ENCODE measurements around the gene STK11IP. TPM values are rescaled to one million over a fixed set of nuclear protein-coding genes. Genes with fewer than 3 reads are reported as not detected.

The STK11IP gene
- total and polyA plus RNA-seq, 2 of the 13 experiments (the other 11 are each of a cell fraction or from before 2014, with no cell fraction given): 12.8 to 24.0 TPM

DNA sequence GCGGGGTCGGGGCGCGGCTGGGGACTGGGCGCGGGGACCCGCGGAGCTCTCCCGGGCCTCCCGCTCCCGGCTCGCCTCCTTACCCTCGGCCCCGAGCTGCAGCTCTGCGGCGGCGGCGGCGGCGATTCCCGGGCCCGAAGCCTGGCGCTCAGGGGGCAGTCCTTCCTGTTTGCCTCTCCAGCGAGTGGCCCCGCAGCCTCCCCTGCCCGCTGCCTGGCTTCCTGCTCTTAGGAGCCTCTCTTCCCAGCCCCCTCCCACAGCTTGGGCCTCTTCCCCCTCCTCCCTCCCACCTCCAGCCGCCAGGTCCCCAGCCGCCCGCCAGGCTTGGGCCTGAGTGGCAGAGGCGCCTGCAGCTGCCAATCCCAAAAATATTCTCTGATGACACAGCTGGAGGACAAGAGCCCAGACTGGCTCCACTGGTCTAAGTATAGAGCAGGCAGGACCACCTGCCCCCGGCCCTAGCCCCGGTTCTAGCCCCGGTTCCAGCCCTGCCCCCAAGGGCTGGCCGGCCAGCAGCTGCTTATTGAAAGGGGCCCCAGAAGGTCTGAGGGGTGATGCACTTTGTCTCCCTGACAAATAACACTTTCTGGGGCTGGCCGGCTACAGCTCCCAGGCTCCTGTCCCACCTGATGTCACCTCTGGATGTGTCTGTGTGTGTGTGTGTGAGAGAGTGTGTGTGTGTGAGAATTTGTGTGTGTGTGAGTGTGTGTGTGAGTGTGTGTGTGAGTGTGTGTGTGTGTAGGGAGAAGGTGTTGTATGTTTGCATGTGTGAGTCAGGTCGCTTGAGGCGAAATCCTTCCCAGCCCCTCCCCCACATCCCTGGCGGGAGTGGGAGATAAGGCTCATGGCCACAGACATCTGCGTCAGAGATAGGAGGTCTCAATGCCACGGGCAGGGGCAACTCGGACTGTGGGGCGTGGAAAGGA, 26.1 kb upstream of the STK11IP start, which contains the start of gene OBSL1 (continued):
- TF ChIP-seq ZBTB42 (CRISPR knock-in tag; IDR thresholded peaks at IDR 0.05): peak; percentile 61; the same call in 1 of the 2 replicates
- TF ChIP-seq, protein P1, sequence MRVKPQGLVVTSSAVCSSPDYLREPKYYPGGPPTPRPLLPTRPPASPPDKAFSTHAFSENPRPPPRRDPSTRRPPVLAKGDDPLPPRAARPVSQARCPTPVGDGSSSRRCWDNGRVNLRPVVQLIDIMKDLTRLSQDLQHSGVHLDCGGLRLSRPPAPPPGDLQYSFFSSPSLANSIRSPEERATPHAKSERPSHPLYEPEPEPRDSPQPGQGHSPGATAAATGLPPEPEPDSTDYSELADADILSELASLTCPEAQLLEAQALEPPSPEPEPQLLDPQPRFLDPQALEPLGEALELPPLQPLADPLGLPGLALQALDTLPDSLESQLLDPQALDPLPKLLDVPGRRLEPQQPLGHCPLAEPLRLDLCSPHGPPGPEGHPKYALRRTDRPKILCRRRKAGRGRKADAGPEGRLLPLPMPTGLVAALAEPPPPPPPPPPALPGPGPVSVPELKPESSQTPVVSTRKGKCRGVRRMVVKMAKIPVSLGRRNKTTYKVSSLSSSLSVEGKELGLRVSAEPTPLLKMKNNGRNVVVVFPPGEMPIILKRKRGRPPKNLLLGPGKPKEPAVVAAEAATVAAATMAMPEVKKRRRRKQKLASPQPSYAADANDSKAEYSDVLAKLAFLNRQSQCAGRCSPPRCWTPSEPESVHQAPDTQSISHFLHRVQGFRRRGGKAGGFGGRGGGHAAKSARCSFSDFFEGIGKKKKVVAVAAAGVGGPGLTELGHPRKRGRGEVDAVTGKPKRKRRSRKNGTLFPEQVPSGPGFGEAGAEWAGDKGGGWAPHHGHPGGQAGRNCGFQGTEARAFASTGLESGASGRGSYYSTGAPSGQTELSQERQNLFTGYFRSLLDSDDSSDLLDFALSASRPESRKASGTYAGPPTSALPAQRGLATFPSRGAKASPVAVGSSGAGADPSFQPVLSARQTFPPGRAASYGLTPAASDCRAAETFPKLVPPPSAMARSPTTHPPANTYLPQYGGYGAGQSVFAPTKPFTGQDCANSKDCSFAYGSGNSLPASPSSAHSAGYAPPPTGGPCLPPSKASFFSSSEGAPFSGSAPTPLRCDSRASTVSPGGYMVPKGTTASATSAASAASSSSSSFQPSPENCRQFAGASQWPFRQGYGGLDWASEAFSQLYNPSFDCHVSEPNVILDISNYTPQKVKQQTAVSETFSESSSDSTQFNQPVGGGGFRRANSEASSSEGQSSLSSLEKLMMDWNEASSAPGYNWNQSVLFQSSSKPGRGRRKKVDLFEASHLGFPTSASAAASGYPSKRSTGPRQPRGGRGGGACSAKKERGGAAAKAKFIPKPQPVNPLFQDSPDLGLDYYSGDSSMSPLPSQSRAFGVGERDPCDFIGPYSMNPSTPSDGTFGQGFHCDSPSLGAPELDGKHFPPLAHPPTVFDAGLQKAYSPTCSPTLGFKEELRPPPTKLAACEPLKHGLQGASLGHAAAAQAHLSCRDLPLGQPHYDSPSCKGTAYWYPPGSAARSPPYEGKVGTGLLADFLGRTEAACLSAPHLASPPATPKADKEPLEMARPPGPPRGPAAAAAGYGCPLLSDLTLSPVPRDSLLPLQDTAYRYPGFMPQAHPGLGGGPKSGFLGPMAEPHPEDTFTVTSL (CRISPR knock-in tag; IDR thresholded peaks at IDR 0.05; ENCODE audit: borderline replicate concordance): no peak
- TF ChIP-seq ZNF34 (CRISPR knock-in tag; IDR thresholded peaks at IDR 0.05; ENCODE audit: borderline replicate concordance): no peak
- TF ChIP-seq, protein P2, sequence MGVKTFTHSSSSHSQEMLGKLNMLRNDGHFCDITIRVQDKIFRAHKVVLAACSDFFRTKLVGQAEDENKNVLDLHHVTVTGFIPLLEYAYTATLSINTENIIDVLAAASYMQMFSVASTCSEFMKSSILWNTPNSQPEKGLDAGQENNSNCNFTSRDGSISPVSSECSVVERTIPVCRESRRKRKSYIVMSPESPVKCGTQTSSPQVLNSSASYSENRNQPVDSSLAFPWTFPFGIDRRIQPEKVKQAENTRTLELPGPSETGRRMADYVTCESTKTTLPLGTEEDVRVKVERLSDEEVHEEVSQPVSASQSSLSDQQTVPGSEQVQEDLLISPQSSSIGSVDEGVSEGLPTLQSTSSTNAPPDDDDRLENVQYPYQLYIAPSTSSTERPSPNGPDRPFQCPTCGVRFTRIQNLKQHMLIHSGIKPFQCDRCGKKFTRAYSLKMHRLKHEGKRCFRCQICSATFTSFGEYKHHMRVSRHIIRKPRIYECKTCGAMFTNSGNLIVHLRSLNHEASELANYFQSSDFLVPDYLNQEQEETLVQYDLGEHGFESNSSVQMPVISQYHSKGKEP (CRISPR knock-in tag; IDR thresholded peaks at IDR 0.05): no peak
- peak; percentile 75 for TF ChIP-seq DR1 (CRISPR knock-in tag; IDR thresholded peaks at IDR 0.05)
- TF ChIP-seq, protein P3, sequence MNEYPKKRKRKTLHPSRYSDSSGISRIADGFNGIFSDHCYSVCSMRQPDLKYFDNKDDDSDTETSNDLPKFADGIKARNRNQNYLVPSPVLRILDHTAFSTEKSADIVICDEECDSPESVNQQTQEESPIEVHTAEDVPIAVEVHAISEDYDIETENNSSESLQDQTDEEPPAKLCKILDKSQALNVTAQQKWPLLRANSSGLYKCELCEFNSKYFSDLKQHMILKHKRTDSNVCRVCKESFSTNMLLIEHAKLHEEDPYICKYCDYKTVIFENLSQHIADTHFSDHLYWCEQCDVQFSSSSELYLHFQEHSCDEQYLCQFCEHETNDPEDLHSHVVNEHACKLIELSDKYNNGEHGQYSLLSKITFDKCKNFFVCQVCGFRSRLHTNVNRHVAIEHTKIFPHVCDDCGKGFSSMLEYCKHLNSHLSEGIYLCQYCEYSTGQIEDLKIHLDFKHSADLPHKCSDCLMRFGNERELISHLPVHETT (CRISPR knock-in tag; conservative IDR thresholded peaks at IDR 0.05): no peak
- no peak for TF ChIP-seq SRF (IDR thresholded peaks at IDR 0.05; ENCODE audit: low read depth, low read length)
- peak; percentile 90 for TF ChIP-seq SKI (IDR thresholded peaks at IDR 0.05; ENCODE audit: partially characterized antibody)
- peak; percentile 27 for TF ChIP-seq YY1 (IDR thresholded peaks at IDR 0.05; ENCODE audit: insufficient read depth, insufficient replicate concordance, low read depth, low read length)
- no peak for TF ChIP-seq HMG20B (CRISPR knock-in tag; conservative IDR thresholded peaks at IDR 0.05)
- peak; percentile 66; the same call in 1 of the 2 replicates for TF ChIP-seq FOXP1 (IDR thresholded peaks at IDR 0.05)
- TF ChIP-seq FOXP1 (CRISPR knock-in tag; IDR thresholded peaks at IDR 0.05): peak; percentile 42
- no peak for TF ChIP-seq CBX1 (IDR thresholded peaks at IDR 0.05; ENCODE audit: low read depth)
- peak; percentile 83 for TF ChIP-seq PTBP1 (IDR thresholded peaks at IDR 0.05; ENCODE audit: low read depth, low read length, poor library complexity, severe bottlenecking)
- TF ChIP-seq, protein P4, sequence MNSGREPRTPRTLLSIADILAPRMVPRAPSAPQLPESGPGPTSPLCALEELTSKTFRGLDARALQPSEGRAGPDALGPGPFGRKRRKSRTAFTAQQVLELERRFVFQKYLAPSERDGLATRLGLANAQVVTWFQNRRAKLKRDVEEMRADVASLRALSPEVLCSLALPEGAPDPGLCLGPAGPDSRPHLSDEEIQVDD (CRISPR knock-in tag; IDR thresholded peaks at IDR 0.05; ENCODE audit: borderline replicate concordance): 0 out of 2 replicates have a peak, but pooled peaks have one; percentile 5
- TF ChIP-seq, protein P5, sequence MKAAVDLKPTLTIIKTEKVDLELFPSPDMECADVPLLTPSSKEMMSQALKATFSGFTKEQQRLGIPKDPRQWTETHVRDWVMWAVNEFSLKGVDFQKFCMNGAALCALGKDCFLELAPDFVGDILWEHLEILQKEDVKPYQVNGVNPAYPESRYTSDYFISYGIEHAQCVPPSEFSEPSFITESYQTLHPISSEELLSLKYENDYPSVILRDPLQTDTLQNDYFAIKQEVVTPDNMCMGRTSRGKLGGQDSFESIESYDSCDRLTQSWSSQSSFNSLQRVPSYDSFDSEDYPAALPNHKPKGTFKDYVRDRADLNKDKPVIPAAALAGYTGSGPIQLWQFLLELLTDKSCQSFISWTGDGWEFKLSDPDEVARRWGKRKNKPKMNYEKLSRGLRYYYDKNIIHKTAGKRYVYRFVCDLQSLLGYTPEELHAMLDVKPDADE (CRISPR knock-in tag; IDR thresholded peaks at IDR 0.05): no peak
- peak; percentile 88; the same call in 1 of the 2 replicates for TF ChIP-seq ZNF224 (CRISPR knock-in tag; IDR thresholded peaks at IDR 0.05)
- no peak for TF ChIP-seq MZF1 (CRISPR knock-in tag; IDR thresholded peaks at IDR 0.05; ENCODE audit: borderline replicate concordance)
- TF ChIP-seq NFKB2 (CRISPR knock-in tag; IDR thresholded peaks at IDR 0.05; ENCODE audit: borderline replicate concordance): peak; percentile 22; the same call in 1 of the 2 replicates

All from HepG2 (cell line).